Gastrocnemius medialis (tissue), 4 donors: Measurements from ENCODE around the gene TCP10L. TPM values are rescaled to one million over a fixed set of nuclear protein-coding genes. Genes with fewer than 3 reads are reported as not detected.
"Not testable (repeated sequence)": the region's sequence is repeated elsewhere in the genome, so short reads cannot be mapped to it uniquely, and the experiment has no call there.

Experiments used
- ATAC-seq, 2 donors: fragments of 150-250 bp; one replicate each; pipeline ENCODE4 v1.9.1; 2016
- DNase-seq, 2 donors: peaks; one replicate each; pipeline ENCODE4 v3.0.0-alpha.2; 2019
- H3K27ac ChIP-seq, 4 donors: fragments of 200-600 bp; sonication (generic); 1 replicate in 1 of 4; 2 replicates in 3 of 4; pipeline ENCODE4 v1.5.1; 2016 to 2018; ENCODE audit warnings: mild to moderate bottlenecking in 2 of 4, moderate library complexity in 1 of 4
- H3K27me3 ChIP-seq, 3 donors: fragments of 200-600 bp; sonication (generic) in 2 of 3; 1 replicate in 1 of 3; 2 replicates in 2 of 3; pipeline versions ENCODE4 v1.5.1 to v1.6.0; 2016 to 2019; ENCODE audit warnings: mild to moderate bottlenecking in 1 of 3, moderate library complexity in 1 of 3
- H3K36me3 ChIP-seq, 2 donors: fragments of 200-600 bp; sonication (generic) in 1 of 2; one replicate each; pipeline ENCODE4 v1.5.1; 2017 to 2018
- H3K4me1 ChIP-seq, 2 donors: fragments of 200-600 bp; sonication (generic) in 1 of 2; one replicate each; pipeline ENCODE4 v1.5.1; 2016 to 2017; ENCODE audit warnings: mild to moderate bottlenecking in 2 of 2
- H3K4me3 ChIP-seq, 4 donors: fragments of 200-600 bp; sonication (generic) in 3 of 4; 1 replicate in 1 of 4; 2 replicates in 3 of 4; pipeline ENCODE4 v1.5.1; 2016 to 2019; ENCODE audit warnings: mild to moderate bottlenecking in 2 of 4
- H3K9me3 ChIP-seq, 3 donors: fragments of 200-600 bp; sonication (generic) in 2 of 3; 1 replicate in 1 of 3; 2 replicates in 2 of 3; pipeline ENCODE4 v1.5.1; 2016 to 2019
- CTCF ChIP-seq, 5 experiments: fragments of 450-650 bp in 3 of 5; fragments of 200-600 bp in 2 of 5; sonication (generic) in 2 of 5; IDR thresholded peaks in 4 of 5; conservative IDR thresholded peaks in 1 of 5; 1 replicate in 4 of 5; 2 replicates in 1 of 5; pipeline ENCODE4 v1.5.1; 2016 to 2019; ENCODE audit warnings: antibody characterized with exemption in 5 of 5, mild to moderate bottlenecking in 3 of 5, moderate library complexity in 3 of 5
- POLR2A ChIP-seq, 2 donors: fragments of 450-650 bp; IDR thresholded peaks; one replicate each; pipeline ENCODE4 v1.6.1; 2017; ENCODE audit warnings: antibody characterized with exemption in 2 of 2, mild to moderate bottlenecking in 2 of 2, moderate library complexity in 2 of 2
- in situ Hi-C, 4 donors: fragments of 200-750 bp; cut with MboI; loops; one replicate each; pipeline versions ENCODE4 v1.15.0 to v1.8.0; 2017; ENCODE audit warnings: low sequenced_read_pairs in 4 of 4
- intact Hi-C: fragments of 100-400 bp; cut with DNase I; formaldehyde crosslinking; loops from one replicate; pipeline ENCODE4 v1.15.1; 2023; ENCODE audit warnings: low total_unique reads
- total RNA-seq, 4 donors: library from RNA; depleted of rRNA; stranded (reverse); fragments of >200 nt; gene quantifications; one replicate each; pipeline versions ENCODE4 v1.1.0 to v1.2.3, GENCODE V29; 2016

Gene TCP10L
- total RNA-seq, 4 donors from 2014 or later = 0.19 to 0.36 (median 0.33) TPM

GRCh38 chr21:32562426-32562825 is 22.9 kb downstream of the TCP10L start:
- no peaks in the 10 kb centered on the region for H3K27me3 ChIP-seq
- no peak for DNase-seq
- no peak for ATAC-seq
- no peaks in the 10 kb centered on the region for H3K36me3 ChIP-seq
- intact Hi-C loops = loop anchor here (10.0 kb wide), 1 partner anchor 288 kb away; the partner anchor contains the start of gene MIS18A
- H3K4me3 ChIP-seq = no peak overlapping the region
- H3K27ac ChIP-seq = peak overlapping the region in 3 of 4 donors; percentile 32 to 61 (median 53)
- no peaks in the 10 kb centered on the region for H3K9me3 ChIP-seq
- H3K4me1 ChIP-seq = no peaks in the 10 kb centered on the region
- TF ChIP-seq POLR2A (IDR thresholded peaks at IDR 0.05) (no peak), CTCF (IDR thresholded peaks at IDR 0.05 in 4 of 5, conservative IDR thresholded peaks at IDR 0.05 in 1 of 5) (peak in 1 of 5 experiments; percentile 24)
- in situ Hi-C loops = loop anchor here (10.0 kb wide), 1 partner anchor 158 kb away; no protein-coding TSS in a partner anchor

GRCh38 chr21:32561476-32561875 is 23.8 kb downstream of the TCP10L start:
- H3K9me3 ChIP-seq, ATAC-seq, DNase-seq, H3K4me1 ChIP-seq, H3K4me3 ChIP-seq, H3K27ac ChIP-seq, H3K27me3 ChIP-seq, H3K36me3 ChIP-seq: not testable (repeated sequence)
- in situ Hi-C loops (loop anchor here (10.0 kb wide), 1 partner anchor 157 kb away; no protein-coding TSS in a partner anchor), intact Hi-C loops (loop anchor here (10.0 kb wide), 1 partner anchor 287 kb away; the partner anchor contains the start of gene MIS18A)

GRCh38 chr21:32560896-32561295 is 24.4 kb downstream of the TCP10L start:
- no peak overlapping the region for H3K4me3 ChIP-seq
- TF ChIP-seq POLR2A (IDR thresholded peaks at IDR 0.05) = no peak
- TF ChIP-seq CTCF (IDR thresholded peaks at IDR 0.05 in 4 of 5, conservative IDR thresholded peaks at IDR 0.05 in 1 of 5) = no peak
- no peaks in the 10 kb centered on the region for H3K36me3 ChIP-seq
- in situ Hi-C loops (loop anchor here (10.0 kb wide), 1 partner anchor 156 kb away; no protein-coding TSS in a partner anchor), intact Hi-C loops (loop anchor here (10.0 kb wide), 1 partner anchor 286 kb away; the partner anchor contains the start of gene MIS18A)
- no peak overlapping the region for H3K27ac ChIP-seq
- no peaks in the 10 kb centered on the region for H3K9me3 ChIP-seq
- DNase-seq (no peak), ATAC-seq (no peak)
- no peaks in the 10 kb centered on the region for H3K27me3 ChIP-seq
- H3K4me1 ChIP-seq = no peaks in the 10 kb centered on the region

GRCh38 chr21:32559006-32559610 is 26.2 kb downstream of the TCP10L start:
- in situ Hi-C loops = no loop called here
- DNase-seq = no peak
- no peaks in the 10 kb centered on the region for H3K36me3 ChIP-seq
- H3K27me3 ChIP-seq = no peaks in the 10 kb centered on the region
- H3K27ac ChIP-seq = no peak overlapping the region
- TF ChIP-seq CTCF (IDR thresholded peaks at IDR 0.05 in 4 of 5, conservative IDR thresholded peaks at IDR 0.05 in 1 of 5) = no peak
- TF ChIP-seq POLR2A (IDR thresholded peaks at IDR 0.05) = no peak
- no peaks in the 10 kb centered on the region for H3K9me3 ChIP-seq
- ATAC-seq = no peak
- intact Hi-C loops = no loop called here
- H3K4me3 ChIP-seq = no peak overlapping the region
- no peaks in the 10 kb centered on the region for H3K4me1 ChIP-seq

GRCh38 chr21:32558106-32558505 is 27.2 kb downstream of the TCP10L start:
- H3K4me1 ChIP-seq = no peaks in the 10 kb centered on the region
- in situ Hi-C loops = no loop called here
- H3K36me3 ChIP-seq = no peaks in the 10 kb centered on the region
- intact Hi-C loops = no loop called here
- H3K4me3 ChIP-seq = no peak overlapping the region
- no peak overlapping the region for H3K27ac ChIP-seq
- ATAC-seq (no peak), DNase-seq (no peak)
- no peak for TF ChIP-seq CTCF (IDR thresholded peaks at IDR 0.05 in 4 of 5, conservative IDR thresholded peaks at IDR 0.05 in 1 of 5)
- TF ChIP-seq POLR2A (IDR thresholded peaks at IDR 0.05) = no peak
- H3K9me3 ChIP-seq = no peaks in the 10 kb centered on the region
- no peaks in the 10 kb centered on the region for H3K27me3 ChIP-seq
